Esophagus (tissue), 2 donors: Measurements from ENCODE around the gene SLC34A2. TPM values are rescaled to one million over a fixed set of nuclear protein-coding genes. Genes with fewer than 3 reads are reported as not detected.

Experiments used
- H3K27ac ChIP-seq, 2 donors: one replicate each; pipeline ENCODE4 v1.5.1; 2013; ENCODE audit warnings: low read depth in 2 of 2, mild to moderate bottlenecking in 2 of 2, inconsistent platforms in 1 of 2, low read length in 1 of 2, moderate library complexity in 1 of 2
- H3K27me3 ChIP-seq, 2 donors: one replicate each; pipeline ENCODE4 v1.6.1; 2013; ENCODE audit warnings: low read length in 2 of 2, control low read depth in 1 of 2, mild to moderate bottlenecking in 1 of 2; ENCODE audit not compliant: insufficient read depth in 2 of 2, control insufficient read depth in 1 of 2
- H3K36me3 ChIP-seq, 2 donors: one replicate each; pipeline ENCODE4 v1.6.1; 2013; ENCODE audit warnings: low read length in 1 of 2; ENCODE audit not compliant: control insufficient read depth in 2 of 2, insufficient read depth in 2 of 2
- H3K4me1 ChIP-seq, 2 donors: one replicate each; pipeline ENCODE4 v1.6.1; 2013; ENCODE audit warnings: low read length in 1 of 2; ENCODE audit not compliant: control insufficient read depth in 2 of 2, insufficient read depth in 2 of 2
- H3K4me3 ChIP-seq, 2 donors: one replicate each; pipeline ENCODE4 v1.5.1; 2013; ENCODE audit warnings: low read length in 2 of 2, mild to moderate bottlenecking in 2 of 2, low read depth in 1 of 2, moderate library complexity in 1 of 2
- H3K9me3 ChIP-seq, 2 donors: one replicate each; pipeline ENCODE4 v1.6.1; 2013; ENCODE audit warnings: mild to moderate bottlenecking in 2 of 2, low read depth in 1 of 2, low read length in 1 of 2, moderate library complexity in 1 of 2; ENCODE audit not compliant: control insufficient read depth in 2 of 2, insufficient read depth in 1 of 2
- WGBS, 2 donors: extraction: QIAGEN DNeasy Blood & Tissue Kit; methylation state at CpG; one replicate each; pipeline ENCODE4 v1.1.7; 2013; 5-methylcytosine and 5-hydroxymethylcytosine counted together
- polyA plus RNA-seq, 2 donors: library from polyadenylated mRNA; stranded (reverse); fragments of 200-250 nt; gene quantifications; one replicate each; pipeline ENCODE4 v1.2.3, GENCODE V29; 2013
- donor health status: healthy with polysubstance abuse.
- donor health status: Bipolar disorder and iron deficiency.

Gene SLC34A2
- polyA plus RNA-seq, 2 donors, result 0.12 to 0.14 TPM

DNA sequence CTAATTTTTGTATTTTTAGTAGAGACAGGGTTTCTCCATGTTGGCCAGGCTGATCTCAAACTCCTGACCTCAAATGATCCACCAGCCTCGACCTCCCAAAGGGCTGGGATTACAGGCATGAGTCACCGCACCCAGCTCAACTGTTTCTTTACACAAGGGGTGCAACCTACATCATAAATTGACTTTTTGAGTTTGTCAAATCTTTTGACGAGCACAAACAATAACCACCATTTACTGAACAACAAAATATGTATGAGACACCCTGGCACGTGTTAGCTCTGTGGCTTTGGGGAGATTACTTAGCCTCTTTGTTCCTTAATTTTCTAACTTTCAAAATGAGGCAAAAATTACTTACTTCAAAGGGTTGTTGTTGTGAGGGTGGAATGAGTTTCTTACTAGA, 23.5 kb upstream of the SLC34A2 start:
- peaks cover 0 to 2% of the 10 kb centered on the region in 2 donors for H3K4me1 ChIP-seq
- no peak overlapping the region for H3K27ac ChIP-seq
- WGBS, 2 donors, result 41 to 48% methylated on average over 4 of the region's 4 CpGs
- no peak overlapping the region for H3K4me3 ChIP-seq
- no peaks in the 10 kb centered on the region for H3K36me3 ChIP-seq
- H3K9me3 ChIP-seq, result no peaks in the 10 kb centered on the region
- H3K27me3 ChIP-seq, result no peaks in the 10 kb centered on the region

DNA sequence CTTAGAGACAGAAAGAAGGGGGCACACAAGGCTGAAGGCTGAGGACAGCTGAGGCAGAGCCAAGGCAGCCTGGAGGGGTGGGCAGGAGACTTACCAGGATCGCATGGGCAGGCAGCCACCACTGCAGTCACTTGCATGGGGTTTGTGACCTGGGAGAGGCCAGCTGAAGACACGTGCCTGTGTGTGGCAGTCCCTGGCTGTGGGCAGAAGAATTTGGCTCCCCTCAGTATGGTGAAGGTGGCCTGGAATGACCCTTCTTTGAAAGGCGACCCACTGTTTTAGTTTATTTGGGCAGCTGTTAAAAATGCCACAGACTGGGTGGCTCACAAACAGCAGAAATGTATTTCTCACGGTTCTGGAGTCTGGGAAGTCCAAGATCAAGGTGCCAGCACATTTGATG, 22.1 kb upstream of the SLC34A2 start:
- no peaks in the 10 kb centered on the region for H3K9me3 ChIP-seq
- no peaks in the 10 kb centered on the region for H3K36me3 ChIP-seq
- 75 to 76% methylated on average over 4 of the region's 4 CpGs for WGBS, 2 donors
- H3K4me1 ChIP-seq, result peaks cover 0 to 2% of the 10 kb centered on the region in 2 donors
- H3K27me3 ChIP-seq, result no peaks in the 10 kb centered on the region
- no peak overlapping the region for H3K27ac ChIP-seq
- H3K4me3 ChIP-seq, result no peak overlapping the region

- Histone ChIP-seq H3K4me3 (no peak overlapping the region), H3K36me3 (no peaks in the 10 kb centered on the region), H3K27me3 (no peaks in the 10 kb centered on the region), H3K4me1 (peaks cover 0 to 2% of the 10 kb centered on the region in 2 donors), H3K27ac (no peak overlapping the region), H3K9me3 (no peaks in the 10 kb centered on the region)
- 58% methylated on average over 4 of the region's 4 CpGs for WGBS, 2 donors
Measured at GRCh38 chr4:25635501-25635900, 20.1 kb upstream of the SLC34A2 start.

GRCh38 chr4:25637581-25638220, 17.9 kb upstream of the SLC34A2 start:
- Histone ChIP-seq H3K4me3 (no peak overlapping the region), H3K27ac (no peak overlapping the region), H3K27me3 (no peaks in the 10 kb centered on the region), H3K36me3 (no peaks in the 10 kb centered on the region), H3K9me3 (no peaks in the 10 kb centered on the region), H3K4me1 (peaks cover 0 to 2% of the 10 kb centered on the region in 2 donors)
- WGBS, 2 donors, result 76 to 82% methylated on average over 10 of the region's 10 CpGs

DNA sequence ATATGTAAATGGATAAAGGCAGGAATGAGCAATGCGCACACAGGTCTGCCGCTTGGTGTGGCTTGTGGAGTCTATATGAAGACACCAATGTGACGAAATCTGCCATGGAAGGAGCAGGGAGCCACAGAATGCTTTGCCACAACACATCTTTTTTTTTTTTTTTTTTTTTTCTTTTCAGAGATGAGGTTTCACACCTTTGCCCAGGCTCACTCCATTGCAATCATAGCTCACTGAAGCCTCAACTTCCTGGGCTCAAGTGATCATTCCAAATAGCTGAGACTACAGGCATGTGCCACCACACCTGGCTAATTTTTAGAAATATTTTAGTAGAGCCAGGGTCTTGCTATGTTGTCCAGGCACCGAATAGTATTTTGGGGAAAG, 17.4 kb upstream of the SLC34A2 start:
- H3K27ac ChIP-seq, result no peak overlapping the region
- 81 to 87% methylated on average over 4 of the region's 4 CpGs for WGBS, 2 donors

GRCh38 chr4:25638806-25639205, 16.8 kb upstream of the SLC34A2 start:
- Histone ChIP-seq H3K4me1 (no peaks in the 10 kb centered on the region), H3K27me3 (no peaks in the 10 kb centered on the region), H3K9me3 (no peaks in the 10 kb centered on the region), H3K36me3 (no peaks in the 10 kb centered on the region), H3K27ac (no peak overlapping the region), H3K4me3 (no peak overlapping the region)
- 41 to 65% methylated on average over 4 of the region's 4 CpGs for WGBS, 2 donors

More for the DNA sequence above, 17.4 kb upstream of the SLC34A2 start:
- Histone ChIP-seq H3K36me3 (no peaks in the 10 kb centered on the region), H3K4me1 (peaks cover 0 to 2% of the 10 kb centered on the region in 2 donors), H3K27me3 (no peaks in the 10 kb centered on the region), H3K9me3 (no peaks in the 10 kb centered on the region), H3K4me3 (no peak overlapping the region)

GRCh38 chr4:25650311-25650710, 5.3 kb upstream of the SLC34A2 start:
- Histone ChIP-seq H3K27me3 (peaks cover 0 to 2% of the 10 kb centered on the region in 2 donors), H3K36me3 (no peaks in the 10 kb centered on the region), H3K9me3 (no peaks in the 10 kb centered on the region), H3K4me3 (no peak overlapping the region), H3K27ac (no peak overlapping the region), H3K4me1 (peaks cover 0 to 5% of the 10 kb centered on the region in 2 donors)
- WGBS, 2 donors, result 69 to 76% methylated on average over 6 of the region's 6 CpGs

GRCh38 chr4:25651682-25652081, 4.0 kb upstream of the SLC34A2 start:
- Histone ChIP-seq H3K9me3 (no peaks in the 10 kb centered on the region), H3K27ac (no peak overlapping the region), H3K27me3 (peaks cover 0 to 6% of the 10 kb centered on the region in 2 donors), H3K36me3 (no peaks in the 10 kb centered on the region), H3K4me1 (peaks cover 0 to 5% of the 10 kb centered on the region in 2 donors), H3K4me3 (no peak overlapping the region)
- WGBS, 2 donors, result 54 to 65% methylated on average over 5 of the region's 5 CpGs

- Histone ChIP-seq H3K27me3 (peaks cover 3 to 6% of the 10 kb centered on the region in 2 donors), H3K4me3 (no peak overlapping the region), H3K27ac (no peak overlapping the region), H3K9me3 (no peaks in the 10 kb centered on the region), H3K36me3 (no peaks in the 10 kb centered on the region), H3K4me1 (peaks cover 0 to 5% of the 10 kb centered on the region in 2 donors)
- WGBS, 2 donors, result 51 to 61% methylated on average over 17 of the region's 17 CpGs
Measured at GRCh38 chr4:25654031-25654970, 1.4 kb upstream of the SLC34A2 start.
